Stimulated activated CD8-positive, alpha-beta memory T cell treated with anti-CD3 and anti-CD28 coated beads, Interleukin-12 subunit alpha, Interleukin-12 subunit beta, amount 100 ng/mL, for 4 hours (primary cell): ENCODE results near the gene C4orf50.

Experiments
- DNase-seq: peaks from one replicate; pipeline ENCODE4 v3.0.0-alpha.2; 2020; ENCODE audit warnings: low read depth

C4orf50 gene

DNA sequence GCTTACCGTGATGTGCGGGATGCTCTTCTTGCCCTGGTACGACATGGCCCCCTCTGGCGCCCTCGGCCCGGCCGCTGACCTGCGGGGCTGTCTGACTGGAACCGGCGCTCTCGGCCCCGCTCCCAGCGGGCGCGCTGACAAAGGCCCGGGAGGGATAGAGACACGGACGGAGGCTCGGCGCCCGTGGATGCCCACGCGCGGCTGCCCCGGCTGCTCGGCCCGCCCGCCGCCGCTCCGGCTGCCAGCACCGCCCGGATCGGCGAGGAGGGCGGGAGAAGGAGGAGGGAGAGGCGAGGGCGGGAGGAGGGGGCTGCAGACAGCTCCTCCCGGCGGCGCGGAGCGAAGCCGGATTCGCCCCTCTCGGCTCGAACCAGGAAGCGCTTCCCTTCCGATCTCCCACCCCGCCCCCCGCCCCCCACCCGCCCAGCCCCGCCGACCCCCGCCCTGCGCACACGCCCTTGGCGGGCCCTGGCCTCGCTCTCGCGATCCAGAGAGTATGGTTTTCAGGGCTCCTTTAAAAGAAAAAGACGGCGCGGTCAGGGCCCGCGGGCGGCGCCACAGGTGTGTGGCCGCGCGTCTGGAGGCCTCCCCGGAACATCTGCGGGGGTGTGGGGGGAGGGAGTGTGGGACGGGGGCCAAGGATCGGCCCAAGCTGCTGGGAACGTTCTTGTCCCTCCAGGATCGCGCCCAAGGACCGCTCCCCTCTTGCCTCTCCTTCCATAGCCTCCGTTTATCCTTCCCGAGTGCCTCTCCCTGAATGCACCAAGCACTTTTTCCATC lies 129.8 kb downstream of the C4orf50 start:
- DNase-seq: no peak

DNA sequence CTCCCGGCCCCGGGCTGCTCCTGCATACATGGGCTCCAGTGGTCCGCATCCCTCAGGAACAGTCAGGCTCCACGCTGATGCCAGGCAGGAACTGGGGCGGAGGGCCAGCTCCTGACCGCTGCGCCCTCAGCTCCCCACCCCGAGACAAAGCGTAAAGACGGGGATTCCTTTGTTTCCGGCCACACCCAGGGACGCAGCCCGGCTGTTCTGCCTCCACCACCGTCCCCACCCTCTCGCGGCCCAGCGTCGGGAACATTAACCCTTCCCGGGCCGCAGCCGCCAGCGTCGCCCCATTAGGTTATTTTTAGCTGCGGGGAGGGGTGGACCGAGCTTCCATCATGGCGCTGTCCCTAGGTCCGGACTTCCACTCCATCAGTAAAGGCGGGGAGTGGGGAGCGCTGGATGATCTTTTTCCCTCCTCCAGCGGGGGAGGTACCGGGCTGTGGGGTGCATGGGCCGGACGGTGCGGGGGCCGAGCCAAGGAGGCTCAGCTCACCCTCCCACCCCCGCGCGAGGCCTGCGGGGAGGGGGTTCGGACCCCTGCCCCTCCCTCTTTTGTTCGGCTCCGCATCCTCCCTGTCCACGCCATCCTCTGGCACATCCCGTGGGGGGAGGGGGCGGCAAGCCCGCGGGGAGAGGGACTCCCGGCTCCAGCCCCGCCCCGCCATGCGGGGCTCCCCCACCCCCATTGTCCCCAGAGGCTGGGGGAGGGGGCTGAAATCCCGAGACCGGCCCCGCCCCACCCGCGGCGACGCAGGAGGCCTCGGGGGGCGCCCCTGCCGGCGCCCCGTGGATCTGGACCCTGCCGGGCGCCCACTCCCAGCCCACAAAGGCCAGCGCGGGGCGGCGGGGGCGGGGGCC lies 130.6 kb downstream of the C4orf50 start:
- no peak for DNase-seq

DNA sequence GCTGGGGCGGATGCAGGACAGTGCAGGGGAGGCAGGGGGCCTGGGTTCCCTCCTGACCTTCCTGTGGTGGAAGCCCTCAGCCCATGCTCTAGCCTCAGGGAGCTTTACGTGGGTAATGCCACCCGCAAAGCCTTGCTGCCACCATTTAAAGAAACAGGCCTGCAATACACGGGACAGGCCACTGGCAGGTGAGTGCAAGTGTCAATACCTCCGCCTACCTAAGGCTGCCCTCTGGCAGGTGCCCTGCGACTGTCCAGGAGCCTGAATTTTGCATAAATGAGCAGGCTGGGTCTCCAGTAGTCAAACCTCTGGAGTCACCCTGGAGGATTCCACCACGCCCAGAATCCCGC lies 131.2 kb downstream of the C4orf50 start:
- no peak for DNase-seq

DNA sequence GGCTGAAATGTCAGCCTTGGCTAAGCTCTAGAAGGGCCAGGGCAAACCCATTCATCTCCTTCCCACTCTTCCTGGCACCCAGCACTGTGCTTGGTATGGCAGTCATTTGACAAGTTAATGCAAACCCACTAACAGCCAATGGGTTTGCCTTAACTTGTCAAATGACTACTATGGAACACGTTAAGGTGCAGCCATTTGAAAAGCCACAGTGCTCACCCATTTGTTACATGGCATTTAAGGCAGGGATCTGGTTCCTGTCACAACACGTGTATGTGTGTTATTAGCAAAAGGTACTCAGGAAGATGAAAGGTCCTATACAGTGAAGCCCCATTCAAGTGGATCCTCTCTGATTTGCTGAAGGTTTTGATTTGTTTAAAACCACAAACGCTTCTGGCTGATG lies 132.5 kb downstream of the C4orf50 start:
- no peak for DNase-seq

DNA sequence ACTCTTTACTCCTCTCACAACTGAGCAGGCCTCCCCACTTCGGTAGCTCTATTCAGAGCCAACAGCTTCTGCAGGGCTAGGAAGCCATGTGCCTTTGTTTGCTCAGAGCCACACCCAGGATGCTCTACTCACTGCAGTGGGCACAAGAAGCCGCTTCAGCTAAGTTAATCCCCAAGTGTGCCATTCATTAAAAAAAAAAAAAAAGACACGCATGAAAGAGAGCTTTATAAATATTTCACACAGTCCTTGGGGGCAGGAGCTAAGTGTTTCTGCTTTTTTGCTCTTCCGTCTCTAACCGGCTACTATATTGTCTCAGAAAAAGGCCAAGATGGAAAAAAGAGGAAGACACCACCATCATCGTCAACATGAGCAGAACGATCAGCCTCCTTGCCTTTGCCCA lies 133.4 kb downstream of the C4orf50 start:
- DNase-seq: no peak

DNA sequence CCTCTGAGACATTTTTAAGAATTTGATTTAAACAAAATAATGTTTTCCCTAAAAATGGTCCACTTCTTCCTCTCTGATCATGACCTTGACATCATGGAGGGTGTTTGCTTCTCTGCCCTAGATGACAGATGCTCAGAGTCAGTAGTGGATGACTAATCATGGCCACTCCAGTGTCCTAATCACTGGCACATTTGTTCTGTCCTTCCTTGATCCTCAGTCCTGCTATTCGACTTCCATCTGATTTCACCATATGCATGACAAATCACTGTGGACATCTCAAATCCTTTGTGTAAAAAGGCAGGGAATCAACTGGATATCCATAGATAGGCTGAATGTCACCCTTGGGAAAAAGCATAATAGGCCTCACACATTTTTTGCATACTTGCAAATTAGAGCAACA lies 134.3 kb downstream of the C4orf50 start:
- DNase-seq: no peak

DNA sequence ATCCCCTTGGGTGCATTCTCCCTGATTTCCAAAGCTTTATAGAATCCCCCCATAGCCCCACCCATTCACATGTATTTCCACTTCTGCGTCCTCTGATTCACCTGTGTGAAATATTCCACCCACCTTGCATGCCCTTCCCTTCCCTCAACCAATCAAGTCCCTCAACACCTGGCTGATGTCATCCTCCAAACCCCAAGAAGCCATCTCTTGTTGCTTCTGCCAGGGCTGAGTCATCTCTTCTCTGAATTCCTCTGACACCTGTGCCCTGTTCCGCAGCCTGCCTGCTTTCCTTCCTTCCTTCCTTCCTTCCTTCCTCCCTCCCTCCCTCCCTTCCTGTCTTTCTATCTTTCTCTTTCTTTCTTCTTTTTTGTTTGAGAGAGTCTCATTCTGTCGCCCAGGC lies 135.3 kb downstream of the C4orf50 start:
- no peak for DNase-seq

DNA sequence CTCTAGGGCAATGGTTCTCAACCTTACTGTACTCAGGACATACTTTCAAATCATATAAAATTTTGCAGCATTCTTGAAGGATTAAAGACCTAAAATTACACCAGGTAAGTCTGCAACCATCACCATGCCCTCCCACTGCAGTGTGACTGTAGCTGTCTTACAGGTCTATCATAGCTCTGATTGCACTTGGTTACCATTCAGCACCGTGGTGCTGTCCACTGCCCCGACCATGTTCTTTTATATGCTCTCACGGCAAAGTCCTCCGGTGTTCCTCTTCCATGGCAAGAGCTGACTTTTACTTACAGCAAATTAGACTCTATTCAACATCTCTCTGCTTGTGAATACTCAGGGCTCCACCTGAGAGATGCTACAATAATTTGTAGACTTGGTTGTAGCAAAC lies 136.9 kb downstream of the C4orf50 start:
- no peak for DNase-seq

DNA sequence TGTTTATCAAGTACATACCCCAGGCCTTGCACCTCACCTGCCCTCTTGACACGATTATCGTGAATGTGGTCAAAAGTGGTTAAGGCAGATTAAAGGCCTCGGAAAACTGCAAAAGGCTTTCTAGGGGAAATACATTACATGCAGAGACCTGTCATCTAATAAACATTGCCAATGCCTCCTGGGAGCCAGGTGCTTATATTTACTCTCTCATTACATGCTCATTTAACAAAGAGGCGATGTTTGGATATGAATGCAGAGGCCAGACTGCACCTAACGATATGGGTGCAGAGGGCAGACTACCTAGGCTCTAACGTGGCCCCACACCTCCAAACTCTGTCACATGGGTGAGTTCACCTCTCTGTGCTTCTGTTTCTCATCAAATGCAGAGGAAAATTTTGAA lies 139.9 kb downstream of the C4orf50 start:
- DNase-seq: no peak

DNA sequence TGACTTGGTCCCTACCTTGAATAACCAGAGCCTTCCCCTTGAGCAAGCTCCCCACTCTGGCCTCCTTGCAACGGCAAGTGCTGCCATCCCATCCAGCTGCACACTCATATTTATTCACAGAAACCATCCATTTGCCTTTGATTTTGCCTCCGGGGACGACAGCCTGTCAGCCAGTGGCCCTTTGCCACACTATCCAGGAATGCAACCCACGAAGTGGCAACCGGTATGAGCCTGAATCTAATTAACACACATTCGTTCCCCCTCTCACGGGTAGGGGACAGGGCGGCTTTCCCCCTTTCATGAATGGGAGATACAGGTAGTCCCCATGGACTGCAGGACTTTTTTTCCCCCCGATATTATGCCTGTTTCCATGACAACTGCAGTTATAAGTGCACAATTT lies 140.8 kb downstream of the C4orf50 start:
- DNase-seq: no peak

DNA sequence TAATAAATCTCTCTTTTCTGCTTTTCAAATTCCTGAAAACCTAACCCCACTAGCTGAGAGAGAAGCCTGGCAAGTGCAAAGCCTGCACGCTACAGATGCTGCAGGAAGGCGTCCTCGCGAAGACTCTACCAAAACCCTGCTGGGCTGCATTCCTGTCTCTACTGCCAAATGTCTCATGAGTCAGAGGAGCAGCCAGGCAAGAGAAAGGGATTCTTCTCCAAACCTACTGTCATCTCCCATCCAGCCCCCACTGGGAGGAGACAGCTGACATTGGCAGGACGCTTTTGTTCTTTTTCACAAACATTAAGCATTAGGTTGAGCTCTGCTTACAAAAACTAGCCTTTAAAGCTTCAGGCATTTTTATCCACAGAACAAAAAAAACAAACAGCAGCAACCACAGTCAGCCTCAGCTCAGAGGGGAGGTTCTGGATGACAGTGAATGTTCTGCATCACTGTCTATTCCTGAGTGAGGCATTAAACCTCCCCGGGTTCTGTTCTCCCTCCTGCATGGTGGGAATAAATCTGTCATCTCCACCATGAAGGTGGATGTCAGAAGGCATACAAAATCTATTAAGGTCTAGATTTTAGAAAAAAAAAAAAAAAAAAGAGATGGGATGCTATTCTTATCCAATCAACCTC lies 143.3 kb downstream of the C4orf50 start:
- DNase-seq: no peak

DNA sequence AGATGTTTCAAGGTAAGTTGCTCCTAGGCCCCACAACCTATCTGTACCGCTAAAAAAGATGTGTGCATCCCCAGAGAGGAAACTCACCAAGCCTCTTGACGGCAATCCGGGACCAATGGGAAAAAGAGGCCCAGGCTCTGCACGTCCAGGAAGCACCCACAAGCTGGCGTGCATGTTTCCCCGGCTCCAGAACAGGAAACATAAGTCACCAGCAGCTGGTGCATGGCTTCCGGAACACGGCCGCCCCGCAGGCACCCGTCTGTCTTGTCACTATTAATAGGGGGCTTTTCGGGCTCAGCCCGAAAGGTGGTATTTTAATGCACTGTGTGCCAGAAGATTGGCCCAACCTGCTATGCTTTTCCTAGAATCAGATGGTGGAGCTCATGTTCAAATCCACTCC lies 147.5 kb downstream of the C4orf50 start:
- no peak for DNase-seq

DNA sequence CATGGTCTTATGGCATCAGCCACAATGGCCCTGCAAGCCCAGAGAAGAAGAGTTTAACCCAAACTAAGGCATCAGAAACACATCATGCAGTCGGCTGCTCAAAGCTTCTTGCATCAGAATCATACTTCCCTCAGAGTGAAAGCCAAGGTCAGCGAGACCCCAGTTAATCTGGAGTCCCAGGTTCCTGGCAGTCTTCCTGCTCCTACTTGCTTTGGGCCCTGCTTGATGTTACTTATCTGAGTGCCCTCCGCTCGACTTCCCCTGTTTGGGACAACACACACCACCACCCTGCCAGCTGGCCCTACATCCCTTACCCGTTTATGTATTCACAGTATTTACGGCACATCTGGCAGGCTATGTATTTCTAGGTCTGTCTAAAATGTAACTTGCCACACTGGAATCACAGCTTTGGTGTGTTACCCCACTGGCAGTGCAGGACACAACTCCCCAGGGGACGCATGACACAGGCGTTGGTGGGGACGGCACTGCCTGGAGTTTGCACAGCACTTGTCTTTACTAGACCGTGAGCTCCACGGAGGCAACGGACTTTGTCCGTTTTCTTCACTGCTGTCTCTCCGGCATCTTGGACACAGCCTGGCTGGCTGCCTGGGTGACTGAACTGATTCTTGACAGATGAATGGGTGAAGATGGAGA lies 148.1 kb downstream of the C4orf50 start:
- DNase-seq: no peak

DNA sequence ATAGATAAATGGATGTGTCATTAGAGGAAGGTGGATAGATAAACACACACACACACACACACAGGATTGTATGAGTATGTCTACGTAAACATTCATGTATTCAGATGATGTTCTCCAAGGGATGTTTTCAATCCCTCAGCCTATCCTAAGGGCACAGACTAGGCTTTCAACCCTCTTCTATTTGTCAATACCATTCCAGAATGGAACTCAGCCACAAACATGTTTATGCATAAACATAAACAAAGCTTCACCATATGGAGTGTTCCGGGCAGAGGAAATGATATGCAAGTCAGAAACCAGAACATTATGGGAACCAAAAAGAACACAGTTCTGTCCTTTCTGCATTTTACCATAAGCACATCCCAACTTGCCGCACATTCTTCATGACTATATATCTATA lies 150.4 kb downstream of the C4orf50 start:
- DNase-seq: no peak

DNA sequence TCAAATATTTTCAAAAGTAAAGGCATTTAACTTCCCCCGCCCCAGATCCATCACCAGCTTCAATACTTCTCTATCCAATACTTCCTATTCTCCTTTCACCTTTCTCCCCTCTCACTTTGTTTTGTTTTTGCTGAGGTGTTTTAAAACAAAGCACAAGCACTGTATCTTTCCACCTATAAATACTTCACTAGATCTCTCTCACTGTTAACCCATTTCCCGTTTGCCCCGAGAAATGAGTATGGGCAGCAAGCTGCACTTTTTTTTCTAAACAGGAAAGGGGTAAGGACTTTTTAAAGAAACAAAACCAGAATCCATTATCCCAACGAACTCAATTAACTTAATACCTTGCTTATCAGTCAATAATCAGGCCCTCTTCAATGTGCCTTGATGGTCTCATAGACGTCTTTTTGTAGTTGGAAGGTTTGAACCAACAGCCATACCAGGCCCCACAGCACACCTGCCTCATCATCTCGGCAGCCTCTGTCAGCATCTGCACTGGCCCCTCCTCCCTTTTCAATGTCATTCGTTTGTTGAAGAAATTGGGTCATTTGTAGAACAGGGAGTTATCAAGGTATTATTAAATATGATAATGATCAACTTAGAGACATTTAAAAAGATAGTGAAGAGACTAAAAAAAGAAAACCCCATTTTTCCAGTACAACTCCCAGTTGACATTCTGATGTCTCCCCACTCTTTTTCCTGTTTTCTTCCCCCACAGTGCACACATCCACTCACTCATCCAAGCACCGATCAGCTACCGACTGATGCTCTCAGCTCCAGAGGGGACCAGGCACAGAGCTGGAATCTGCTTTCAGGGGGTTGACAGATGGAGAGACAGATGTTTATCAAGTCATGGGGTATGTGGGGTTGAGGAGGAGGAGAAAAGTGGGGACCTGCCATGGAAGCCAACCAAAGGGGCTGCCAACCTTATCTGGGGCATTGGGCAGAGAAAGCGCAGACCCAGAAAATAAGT lies 151.1 kb downstream of the C4orf50 start:
- no peak for DNase-seq

DNA sequence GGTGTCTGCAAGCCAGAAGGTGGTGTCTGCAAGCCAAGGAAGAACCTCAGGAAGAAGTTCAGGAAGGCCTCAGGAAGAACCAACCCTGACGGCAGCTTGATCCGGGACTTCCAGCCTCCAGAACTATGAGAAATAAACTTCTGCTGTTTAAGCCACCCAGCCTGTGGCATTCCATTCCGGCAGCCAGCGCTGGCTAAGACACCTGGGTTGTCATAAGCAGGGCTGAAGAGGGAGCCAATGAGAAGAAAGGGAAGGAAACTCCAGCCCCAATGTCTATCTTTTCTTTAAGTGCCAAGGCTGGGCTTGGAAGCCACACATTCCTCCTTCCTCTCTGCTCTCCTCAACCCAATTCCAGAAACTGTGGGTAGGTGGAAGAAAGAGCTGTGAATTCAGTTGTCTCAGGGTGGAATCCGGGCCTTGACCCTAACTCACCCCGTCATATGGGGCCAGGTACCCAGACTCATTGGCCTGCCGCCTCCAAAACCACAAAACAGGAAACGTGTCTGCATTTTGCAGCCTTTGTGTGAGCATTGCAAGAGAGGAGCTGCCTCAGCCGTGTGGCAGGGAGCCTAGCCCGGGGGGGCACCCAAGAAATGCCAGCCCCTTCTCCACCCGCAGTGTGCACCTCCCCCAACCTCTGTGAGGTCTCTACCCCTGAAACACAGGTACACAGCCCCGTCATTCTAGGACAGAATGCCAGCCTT lies 152.2 kb downstream of the C4orf50 start:
- DNase-seq: no peak

DNA sequence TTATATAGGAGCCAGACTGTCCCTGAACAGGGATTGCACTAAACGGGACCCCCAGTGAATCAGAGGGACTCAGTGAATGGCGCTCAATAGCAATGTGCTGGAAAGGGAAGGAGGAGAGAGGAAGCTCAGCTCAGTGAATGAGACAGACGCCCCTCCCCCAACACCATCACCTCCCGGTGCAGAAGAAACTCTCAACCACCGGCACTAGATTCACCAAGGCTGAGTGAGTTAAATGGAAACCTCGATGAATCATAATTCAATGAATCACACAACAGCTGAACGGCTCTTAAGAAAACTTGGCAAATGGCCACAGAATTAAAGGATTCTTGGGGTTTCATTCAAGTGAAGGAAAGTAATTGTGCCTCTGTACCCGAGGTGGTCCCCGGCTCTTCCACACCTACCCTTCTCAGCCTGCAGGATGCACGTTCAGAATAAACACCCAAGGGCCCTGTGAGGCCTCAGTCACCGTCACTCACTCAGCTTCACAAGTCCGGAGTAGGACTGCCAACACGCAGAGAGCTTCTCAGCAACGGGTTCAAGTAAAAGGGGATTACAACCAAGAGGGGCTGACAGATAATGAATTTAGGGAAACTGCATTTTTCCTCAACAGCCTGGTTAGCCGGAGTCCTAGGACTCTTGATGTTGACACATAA lies 154.6 kb downstream of the C4orf50 start:
- no peak for DNase-seq

DNA sequence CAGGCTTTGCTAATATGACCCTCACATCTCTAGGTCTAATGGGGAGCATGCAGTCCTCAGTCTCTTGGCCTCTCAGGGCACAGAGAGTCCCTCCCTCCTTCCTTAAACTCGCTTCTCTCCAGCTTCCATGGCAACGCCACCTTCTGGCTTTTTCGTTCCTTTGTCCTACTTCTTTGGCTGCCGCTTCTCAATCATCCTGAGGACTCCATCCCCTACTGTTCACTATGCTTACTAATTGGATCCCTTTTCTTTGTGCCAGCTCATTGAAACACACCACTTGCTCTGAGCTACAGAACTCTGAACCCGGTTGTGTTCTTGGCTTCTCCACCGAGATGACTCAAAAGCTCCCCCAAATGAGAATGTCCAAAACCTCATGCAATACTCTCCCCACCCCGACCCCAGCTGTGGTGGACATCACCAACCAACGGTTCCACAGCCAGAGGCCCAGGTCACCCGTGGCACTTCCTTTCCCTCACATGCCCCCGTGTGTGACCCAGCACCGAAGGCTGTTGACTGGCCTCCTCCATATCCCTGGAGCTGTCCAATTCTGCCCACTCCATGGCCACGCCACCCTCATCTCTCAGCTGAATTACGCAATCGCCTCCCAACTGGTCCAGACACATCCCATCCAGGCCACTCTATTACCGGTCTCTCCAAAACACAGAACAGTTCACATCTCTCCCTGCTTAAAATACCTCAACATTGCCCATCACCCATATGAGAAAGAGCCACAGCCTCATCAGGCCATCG lies 160.0 kb downstream of the C4orf50 start:
- DNase-seq: no peak

DNA sequence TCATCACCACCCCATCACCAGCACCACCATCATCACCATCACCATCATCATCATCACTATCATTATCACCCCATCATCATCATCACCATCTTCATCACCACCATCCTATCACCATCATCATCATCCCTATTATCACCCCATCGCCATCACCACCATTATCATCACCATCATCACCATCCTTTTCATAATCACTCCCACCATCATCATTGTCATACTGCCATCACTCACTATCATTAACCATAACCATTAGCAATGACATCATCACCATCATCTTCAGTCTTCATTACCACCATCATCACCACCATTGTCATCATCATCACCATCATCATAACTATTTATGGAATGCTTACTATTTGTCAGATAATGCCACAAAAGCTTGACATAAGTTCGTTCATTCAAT lies 161.0 kb downstream of the C4orf50 start:
- no peak for DNase-seq
